Sigmoid colon (tissue), 7 donors: ENCODE data around the gene P2RX5. TPM values are rescaled to one million over a fixed set of nuclear protein-coding genes. Genes with fewer than 3 reads are reported as not detected.

ENCODE experiments used
- DNase-seq: peaks from one replicate; pipeline ENCODE4 v3.0.0-alpha.2; 2019
- H3K27ac ChIP-seq, 4 donors: fragments of 200-600 bp; sonication (generic); one replicate each; pipeline ENCODE4 v1.5.1; 2016 to 2019; ENCODE audit warnings: mild to moderate bottlenecking in 1 of 4
- H3K27me3 ChIP-seq, 3 donors: fragments of 200-600 bp; sonication (generic); one replicate each; pipeline ENCODE4 v1.5.1; 2019; ENCODE audit warnings: mild to moderate bottlenecking in 1 of 3
- H3K36me3 ChIP-seq, 4 donors: fragments of 200-600 bp; sonication (generic); one replicate each; pipeline ENCODE4 v1.5.1; 2016 to 2019
- H3K4me1 ChIP-seq, 4 donors: fragments of 200-600 bp; sonication (generic); one replicate each; pipeline ENCODE4 v1.5.1; 2017 to 2019
- H3K4me3 ChIP-seq, 4 donors: fragments of 200-600 bp; sonication (generic); one replicate each; pipeline ENCODE4 v1.5.1; 2017 to 2019; ENCODE audit warnings: mild to moderate bottlenecking in 2 of 4, moderate library complexity in 1 of 4
- H3K9me3 ChIP-seq, 4 donors: fragments of 200-600 bp in 3 of 4; sonication (generic) in 3 of 4; one replicate each; pipeline versions ENCODE4 v1.5.1 to v1.6.1; 2013 to 2019
- CTCF ChIP-seq, 4 experiments: fragments of 450-650 bp in 3 of 4; fragments of 200-600 bp in 1 of 4; IDR thresholded peaks; one replicate each; pipeline ENCODE4 v1.5.1; 2016 to 2019; ENCODE audit warnings: antibody characterized with exemption in 4 of 4, mild to moderate bottlenecking in 3 of 4, moderate library complexity in 2 of 4
- EP300 ChIP-seq, 4 donors: sonication (generic); formaldehyde crosslinking; IDR thresholded peaks; one replicate each; pipeline ENCODE4 v1.6.1; 2017; ENCODE audit warnings: antibody characterized with exemption in 4 of 4
- POLR2A ChIP-seq, 2 donors: fragments of 450-650 bp; IDR thresholded peaks; one replicate each; pipeline ENCODE4 v1.6.1; 2016; ENCODE audit warnings: antibody characterized with exemption in 2 of 2, mild to moderate bottlenecking in 2 of 2, moderate library complexity in 2 of 2
- POLR2AphosphoS5 ChIP-seq, 4 donors: sonication (generic); formaldehyde crosslinking; IDR thresholded peaks; one replicate each; pipeline ENCODE4 v1.6.1; 2017; ENCODE audit warnings: antibody characterized with exemption in 4 of 4
- WGBS, 2 donors: extraction: QIAGEN DNeasy Blood & Tissue Kit; methylation state at CpG; one replicate each; pipeline ENCODE4 v1.1.7; 2013; 5-methylcytosine and 5-hydroxymethylcytosine counted together
- intact Hi-C: fragments of 100-400 bp; cut with DNase I; formaldehyde crosslinking; loops from one replicate; pipeline ENCODE4 v1.15.1; 2023
- polyA plus RNA-seq, 3 donors: library from polyadenylated mRNA; stranded (reverse); fragments of 200-250 nt; gene quantifications; one replicate each; pipeline ENCODE4 v1.2.3, GENCODE V29; 2013
- total RNA-seq, 4 donors: library from RNA; depleted of rRNA; stranded (reverse); fragments of >200 nt; gene quantifications; one replicate each; pipeline ENCODE4 v1.1.0, GENCODE V29; 2016
- donor health status: healthy with polysubstance abuse.
- donor health status: Bipolar disorder and iron deficiency.
- donor health status: healthy.

Gene P2RX5
- total and polyA plus RNA-seq, 7 donors: 0.27 to 55.3 (median 0.49) TPM; not detected in 2

DNA sequence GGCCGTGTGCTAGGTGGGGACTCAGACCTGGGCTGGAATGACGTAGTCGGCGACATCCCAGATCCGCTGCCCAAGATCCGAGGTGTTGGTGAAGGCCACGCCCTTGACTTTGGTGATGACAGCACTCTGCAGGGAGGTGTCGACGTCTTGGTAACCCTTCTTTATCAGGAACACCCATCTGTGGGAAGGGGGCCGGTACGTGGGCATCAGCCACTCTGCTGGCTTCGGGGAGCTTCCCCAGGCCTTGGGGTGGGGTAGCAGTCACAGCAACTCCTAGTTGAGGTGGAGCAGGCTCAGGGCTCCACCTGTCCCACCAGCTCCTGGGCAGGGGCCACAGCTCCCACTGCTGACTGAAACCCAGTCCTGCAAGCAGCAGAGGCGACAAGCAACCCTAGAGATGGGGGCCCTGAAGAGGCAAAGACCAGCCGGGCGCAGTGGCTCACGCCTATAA is 4.3 kb downstream of the P2RX5 start:
- intact Hi-C loops: no loop called here
- TF ChIP-seq POLR2A (IDR thresholded peaks at IDR 0.05): no peak
- no peak for TF ChIP-seq EP300 (IDR thresholded peaks at IDR 0.05)
- TF ChIP-seq CTCF (IDR thresholded peaks at IDR 0.05): no peak
- TF ChIP-seq POLR2AphosphoS5 (IDR thresholded peaks at IDR 0.05): no peak
- H3K9me3 ChIP-seq: no peaks in the 10 kb centered on the region
- H3K27ac ChIP-seq: no peak overlapping the region
- peaks cover 0 to 18% (median 15%) of the 10 kb centered on the region in 4 donors for H3K4me1 ChIP-seq
- H3K36me3 ChIP-seq: no peaks in the 10 kb centered on the region
- DNase-seq: no peak
- no peak overlapping the region for H3K4me3 ChIP-seq
- H3K27me3 ChIP-seq: peaks cover 12 to 76% (median 70%) of the 10 kb centered on the region in 3 donors
- WGBS, 2 donors: 72 to 87% methylated on average over 16 of the region's 16 CpGs

DNA sequence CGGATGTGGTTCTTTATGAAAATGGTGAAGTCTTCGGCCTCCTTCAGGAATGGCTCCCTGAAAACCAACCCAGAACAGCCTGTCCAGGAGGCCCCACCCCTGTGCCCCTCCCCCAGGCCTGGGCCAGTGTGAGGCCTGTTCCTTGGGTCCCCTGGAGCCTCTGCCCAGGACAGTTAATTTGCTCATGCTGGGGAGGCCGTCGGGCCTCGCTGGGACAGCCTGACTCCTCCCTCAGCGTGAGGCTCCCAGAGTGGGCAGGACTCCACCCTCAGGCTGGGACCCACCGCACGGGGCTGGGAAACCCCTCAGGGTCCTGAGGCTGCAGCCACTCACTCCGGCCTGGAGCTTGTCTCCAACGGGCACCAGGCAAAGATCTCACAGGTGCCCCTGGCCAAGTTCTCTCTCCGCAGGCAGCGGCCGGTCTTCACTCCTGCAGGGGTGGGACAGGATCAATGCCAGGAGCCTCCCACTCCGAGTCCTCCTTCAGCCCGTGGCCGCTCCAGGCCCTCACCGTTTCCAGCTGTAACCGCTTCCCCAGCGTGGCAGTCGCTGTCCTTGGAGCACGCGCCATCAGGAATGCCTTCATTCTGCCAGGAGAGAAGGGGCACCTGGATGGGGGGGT is 5.8 kb downstream of the P2RX5 start:
- Histone ChIP-seq H3K4me3 (no peak overlapping the region), H3K27ac (no peak overlapping the region), H3K27me3 (peaks cover 8 to 65% (median 56%) of the 10 kb centered on the region in 3 donors), H3K9me3 (no peaks in the 10 kb centered on the region), H3K36me3 (no peaks in the 10 kb centered on the region), H3K4me1 (peaks cover 0 to 4% (median 2%) of the 10 kb centered on the region in 4 donors)
- no peak for DNase-seq
- WGBS, 2 donors: 76 to 82% methylated on average over 22 of the region's 22 CpGs
- intact Hi-C loops: no loop called here
- TF ChIP-seq POLR2AphosphoS5 (IDR thresholded peaks at IDR 0.05): no peak
- no peak for TF ChIP-seq CTCF (IDR thresholded peaks at IDR 0.05)
- TF ChIP-seq POLR2A (IDR thresholded peaks at IDR 0.05): no peak
- no peak for TF ChIP-seq EP300 (IDR thresholded peaks at IDR 0.05)

DNA sequence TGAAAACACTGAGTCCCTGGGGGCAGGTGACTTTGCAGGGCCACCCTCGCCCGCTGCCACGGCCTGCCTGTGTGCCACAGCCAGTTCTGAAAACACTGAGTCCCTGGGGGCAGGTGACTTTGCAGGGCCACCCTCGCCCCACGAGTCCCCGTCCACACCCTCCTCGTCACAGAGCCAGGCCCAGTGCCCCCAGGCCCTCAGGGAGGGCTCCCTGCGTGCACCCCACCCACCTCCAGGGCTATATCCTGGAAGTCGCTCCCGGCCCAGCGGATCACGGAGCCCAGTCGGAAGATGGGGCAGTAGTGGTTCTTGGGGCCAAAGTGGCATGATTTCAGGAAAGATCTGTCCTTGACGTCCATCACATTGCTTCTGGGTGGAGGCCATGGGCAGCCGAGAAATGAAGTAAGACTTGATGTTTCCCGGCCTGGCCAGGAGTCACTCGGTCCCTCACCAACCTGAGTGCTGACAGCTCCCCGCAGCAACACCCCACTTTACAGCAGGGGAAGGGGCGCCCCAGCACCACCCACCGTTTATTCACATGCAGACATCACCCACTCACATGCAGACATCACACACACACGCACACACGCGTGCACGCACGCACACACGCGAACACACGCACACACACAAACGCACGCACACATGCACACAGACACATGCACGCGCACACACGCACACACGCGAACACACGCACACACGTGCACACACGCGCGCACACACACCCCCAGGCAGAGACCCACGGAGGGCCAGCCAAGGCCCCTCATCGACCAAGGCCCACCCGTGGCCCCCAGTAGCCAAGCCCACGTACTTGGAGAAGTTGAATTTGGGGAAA is 6.5 kb downstream of the P2RX5 start:
- no peaks in the 10 kb centered on the region for H3K4me1 ChIP-seq
- no peak for DNase-seq
- H3K4me3 ChIP-seq: no peak overlapping the region
- H3K27ac ChIP-seq: no peak overlapping the region
- H3K27me3 ChIP-seq: peaks cover 8 to 65% (median 53%) of the 10 kb centered on the region in 3 donors
- WGBS, 2 donors: 79 to 87% methylated on average over 44 of the region's 44 CpGs
- intact Hi-C loops: no loop called here
- no peaks in the 10 kb centered on the region for H3K36me3 ChIP-seq
- TF ChIP-seq POLR2AphosphoS5 (IDR thresholded peaks at IDR 0.05): no peak
- TF ChIP-seq CTCF (IDR thresholded peaks at IDR 0.05): no peak
- no peak for TF ChIP-seq POLR2A (IDR thresholded peaks at IDR 0.05)
- TF ChIP-seq EP300 (IDR thresholded peaks at IDR 0.05): no peak
- H3K9me3 ChIP-seq: no peaks in the 10 kb centered on the region

GRCh38 chr17:3688852-3689261 is 7.1 kb downstream of the P2RX5 start:
- no peak overlapping the region for H3K4me3 ChIP-seq
- no peaks in the 10 kb centered on the region for H3K4me1 ChIP-seq
- H3K9me3 ChIP-seq: no peaks in the 10 kb centered on the region
- WGBS, 2 donors: 77 to 81% methylated on average over 14 of the region's 14 CpGs
- no peak for TF ChIP-seq EP300 (IDR thresholded peaks at IDR 0.05)
- TF ChIP-seq CTCF (IDR thresholded peaks at IDR 0.05): no peak
- no peak for TF ChIP-seq POLR2AphosphoS5 (IDR thresholded peaks at IDR 0.05)
- no peak for TF ChIP-seq POLR2A (IDR thresholded peaks at IDR 0.05)
- H3K27ac ChIP-seq: no peak overlapping the region
- no peaks in the 10 kb centered on the region for H3K36me3 ChIP-seq
- DNase-seq: no peak
- intact Hi-C loops: no loop called here
- H3K27me3 ChIP-seq: peaks cover 11 to 65% (median 59%) of the 10 kb centered on the region in 3 donors
